BJ (cell line): ENCODE measurements around the gene MTHFD1L. TPM values are rescaled to one million over a fixed set of nuclear protein-coding genes. Genes with fewer than 3 reads are reported as not detected.
A peak's percentile ranks its signal among the peaks of the same experiment; 100 is the strongest.

Source experiments
- CTCF ChIA-PET: fragments of 350-600 bp; formaldehyde crosslinking; extraction: SDS; loops from one replicate; lab custom pipeline; 2021; ENCODE audit warnings: antibody characterized with exemption, inconsistent platforms; lab: Yijun Ruan, JAX
- POLR2A ChIA-PET: fragments of 300-600 bp; sonication (Branson Sonifier 250); formaldehyde crosslinking; extraction: SDS; loops from one replicate; lab custom pipeline; 2021; ENCODE audit warnings: antibody characterized with exemption; lab: Charles Lee
- DNase-seq: peaks from one replicate; pipeline ENCODE4 v3.0.0-alpha.2; 2011; ENCODE audit warnings: low read depth
- H3K27me3 ChIP-seq: 2 replicates; pipeline ENCODE4 v1.6.0; 2011; ENCODE audit warnings: low read length; ENCODE audit not compliant: control insufficient read depth, insufficient read depth
- H3K36me3 ChIP-seq: 2 replicates; pipeline ENCODE4 v1.5.1; 2011; ENCODE audit warnings: low read length; ENCODE audit not compliant: control insufficient read depth, insufficient read depth
- H3K4me3 ChIP-seq: 2 replicates; pipeline ENCODE4 v1.5.1; 2011; ENCODE audit warnings: low read depth, mild to moderate bottlenecking, control low read depth, low read length
- CTCF ChIP-seq: IDR thresholded peaks from 2 replicates; pipeline ENCODE4 v1.5.1; 2011; ENCODE audit warnings: low read depth, mild to moderate bottlenecking, control low read depth, inconsistent platforms, low read length, moderate library complexity; ENCODE audit not compliant: insufficient read depth
- polyA plus RNA-seq: library from polyadenylated mRNA; depleted of rRNA; stranded (reverse); fragments of >200 nt; gene quantifications from 2 replicates; pipeline ENCODE4 v1.2.3, GENCODE V29; 2011

Gene MTHFD1L
- polyA plus RNA-seq, 1 experiment, result 58.9 TPM

- no peaks in the 10 kb centered on the region for H3K27me3 ChIP-seq
- TF ChIP-seq CTCF, result no peak
- H3K36me3 ChIP-seq, result peaks cover 4% of the 10 kb centered on the region
- CTCF ChIA-PET, result interaction anchor here (2.1 kb wide), 1 partner anchor 264 kb away, joined by 7 read pairs; no protein-coding TSS in a partner anchor
- peak; percentile 94 for DNase-seq
- POLR2A ChIA-PET, result no interaction called here
- no peak overlapping the region for H3K4me3 ChIP-seq
Observed at GRCh38 chr6:151060096-151060765, 194.7 kb downstream of the MTHFD1L start.

- TF ChIP-seq CTCF, result no peak
- POLR2A ChIA-PET, result no interaction called here
Observed at GRCh38 chr6:151060766-151061531, 195.4 kb downstream of the MTHFD1L start.

GRCh38 chr6:151063352-151063751 lies 197.8 kb downstream of the MTHFD1L start:
- ChIA-PET CTCF (interaction anchor here (0.8 kb wide), 1 partner anchor 26 kb away, joined by 3 read pairs; no protein-coding TSS in a partner anchor), POLR2A (no interaction called here)
- DNase-seq, result no peak
- TF ChIP-seq CTCF, result no peak
- H3K36me3 ChIP-seq, result peaks cover 5% of the 10 kb centered on the region
- no peak overlapping the region for H3K4me3 ChIP-seq
- H3K27me3 ChIP-seq, result no peaks in the 10 kb centered on the region

More at GRCh38 chr6:151060766-151061531, 195.4 kb downstream of the MTHFD1L start:
- CTCF ChIA-PET, result interaction anchor here (2.1 kb wide), 1 partner anchor 263 kb away, joined by 7 read pairs; no protein-coding TSS in a partner anchor
- Histone ChIP-seq H3K27me3 (no peaks in the 10 kb centered on the region), H3K36me3 (peaks cover 5% of the 10 kb centered on the region), H3K4me3 (no peak overlapping the region)
- no peak for DNase-seq

- CTCF ChIA-PET, result no interaction called here
- no peak for DNase-seq
- Histone ChIP-seq H3K36me3 (peaks cover 4% of the 10 kb centered on the region), H3K27me3 (no peaks in the 10 kb centered on the region), H3K4me3 (no peak overlapping the region)
- no peak for TF ChIP-seq CTCF
- POLR2A ChIA-PET, result interaction anchor here (0.6 kb wide), 1 partner anchor 293 kb away, joined by 3 read pairs; no protein-coding TSS in a partner anchor
Observed at GRCh38 chr6:151063842-151064647, 198.5 kb downstream of the MTHFD1L start.
